PC-9 (cell line): ENCODE data around the gene ZNF586. TPM values are rescaled to one million over a fixed set of nuclear protein-coding genes. Genes with fewer than 3 reads are reported as not detected.

ENCODE experiments used
- BruUV-seq: library from RNA; stranded (reverse); fragments of 400-500 nt; replicated peaks from 2 replicates; lab custom pipeline; 2021; lab: Mats Ljungman, UMichigan
- CTCF ChIA-PET: fragments of 300-600 bp; sonication (Branson Sonifier 250); formaldehyde crosslinking; loops from one replicate; lab custom pipeline; 2022; ENCODE audit warnings: antibody characterized with exemption; lab: Charles Lee
- POLR2A ChIA-PET: fragments of 300-600 bp; sonication (Branson Sonifier 250); formaldehyde crosslinking; loops from one replicate; lab custom pipeline; 2022; ENCODE audit warnings: antibody characterized with exemption; ENCODE audit not compliant: unreplicated experiment; lab: Charles Lee
- DNase-seq, 2 experiments: peaks; one replicate each; pipeline versions ENCODE4 v3.0.0 to v3.0.0-alpha.2; 2015 to 2022; ENCODE audit warnings: mixed read lengths in 1 of 2
- H2AFZ ChIP-seq: fragments of 200-600 bp; sonication (generic); 2 replicates; pipeline ENCODE4 v1.8.1; 2017; ENCODE audit warnings: antibody characterized with exemption
- H3F3A ChIP-seq: fragments of 200-600 bp; sonication (generic); 2 replicates; pipeline ENCODE4 v1.8.1; 2017; ENCODE audit warnings: antibody characterized with exemption, mild to moderate bottlenecking, low read depth; ENCODE audit not compliant: insufficient read depth
- H3K27ac ChIP-seq: fragments of 200-600 bp; sonication (generic); 2 replicates; pipeline ENCODE4 v1.6.1; 2016; ENCODE audit warnings: mixed run types
- H3K27me3 ChIP-seq: fragments of 200-600 bp; sonication (generic); 2 replicates; pipeline ENCODE4 v1.6.1; 2016; ENCODE audit warnings: low read depth, mixed run types; ENCODE audit not compliant: insufficient read depth
- H3K36me3 ChIP-seq: fragments of 200-600 bp; sonication (generic); 2 replicates; pipeline ENCODE4 v1.6.1; 2016; ENCODE audit warnings: low read depth, mixed run types
- H3K4me1 ChIP-seq: fragments of 200-600 bp; sonication (generic); replicated peaks from 2 replicates; pipeline ENCODE4 v1.6.1; 2016; ENCODE audit warnings: mixed run types; ENCODE audit not compliant: insufficient read depth
- H3K4me2 ChIP-seq: fragments of 200-600 bp; sonication (generic); 2 replicates; pipeline ENCODE4 v1.6.1; 2017; ENCODE audit warnings: mixed run types
- H3K4me3 ChIP-seq: fragments of 200-600 bp; sonication (generic); 2 replicates; pipeline ENCODE4 v1.6.1; 2016; ENCODE audit warnings: mixed run types
- H3K79me2 ChIP-seq: fragments of 200-600 bp; sonication (generic); 2 replicates; pipeline ENCODE4 v1.6.1; 2017; ENCODE audit warnings: low read depth, mixed run types
- H3K9me2 ChIP-seq: fragments of 200-600 bp; sonication (generic); 2 replicates; pipeline ENCODE4 v1.8.1; 2017; ENCODE audit warnings: mild to moderate bottlenecking; ENCODE audit not compliant: insufficient read depth
- H3K9me3 ChIP-seq: fragments of 200-600 bp; sonication (generic); 2 replicates; pipeline ENCODE4 v1.8.1; 2016; ENCODE audit warnings: low read depth; ENCODE audit not compliant: insufficient read depth
- H4K20me1 ChIP-seq: fragments of 200-600 bp; sonication (generic); 2 replicates; pipeline ENCODE4 v1.8.1; 2017; ENCODE audit not compliant: insufficient read depth
- EZH2 ChIP-seq: fragments of 200-600 bp; sonication (generic); IDR thresholded peaks from 2 replicates; pipeline ENCODE4 v1.8.0; 2017; ENCODE audit warnings: antibody characterized with exemption, low read depth
- intact Hi-C: fragments of 100-400 bp; cut with micrococcal nuclease; formaldehyde crosslinking; loops from one replicate; pipeline ENCODE4 v1.10.0; 2022; ENCODE audit not compliant: unreplicated experiment
- total RNA-seq: library from RNA; stranded (reverse); gene quantifications from 2 replicates; pipeline ENCODE4 v1.2.3, GENCODE V29; 2021
- TF ChIP-seq, protein P1 (sequence below): fragments of 200-600 bp; sonication (generic); conservative IDR thresholded peaks from 2 replicates; pipeline ENCODE4 v1.6.1; 2017; ENCODE audit warnings: mixed run types, antibody characterized with exemption, mild to moderate bottlenecking, moderate library complexity

The ZNF586 gene
- total RNA-seq, 1 experiment from 2014 or later: 21.3 TPM

DNA sequence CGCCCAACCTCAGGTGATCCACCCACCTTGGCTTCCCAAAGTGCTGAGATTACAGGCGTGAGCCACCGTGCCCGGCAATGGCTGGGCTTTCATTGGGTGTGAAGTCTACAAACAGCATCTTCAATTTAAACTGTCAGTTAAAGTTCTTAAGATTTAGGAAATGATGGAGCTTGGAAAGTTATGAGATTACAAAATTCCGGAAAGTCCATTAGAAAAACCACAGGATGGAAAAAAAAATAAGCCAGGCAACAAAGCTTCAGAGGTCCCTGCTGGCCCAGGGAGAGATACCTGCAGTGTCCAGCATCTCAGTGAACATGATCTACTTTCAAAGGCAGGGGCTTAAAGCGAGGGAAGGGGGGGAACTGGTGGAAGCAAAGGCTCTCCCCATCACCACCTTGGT, 56.0 kb downstream of the ZNF586 start:
- Histone ChIP-seq H3K79me2 (peaks cover 94% of the 10 kb centered on the region), H3K27ac (no peak overlapping the region), H3K9me3 (no peaks in the 10 kb centered on the region), H2AFZ (no peak overlapping the region), H4K20me1 (peaks cover 35% of the 10 kb centered on the region), H3F3A (no peaks in the 10 kb centered on the region), H3K27me3 (no peaks in the 10 kb centered on the region), H3K36me3 (peaks cover 29% of the 10 kb centered on the region), H3K4me2 (no peak overlapping the region), H3K9me2 (no peaks in the 10 kb centered on the region), H3K4me1 (peaks cover 6% of the 10 kb centered on the region; the same call in 1 of the 2 replicates), H3K4me3 (no peak overlapping the region)
- ChIA-PET CTCF (no interaction called here), POLR2A (no interaction called here)
- intact Hi-C loops: no loop called here
- BruUV-seq: no TSS peak
- no peak for DNase-seq
- TF ChIP-seq, protein P1, sequence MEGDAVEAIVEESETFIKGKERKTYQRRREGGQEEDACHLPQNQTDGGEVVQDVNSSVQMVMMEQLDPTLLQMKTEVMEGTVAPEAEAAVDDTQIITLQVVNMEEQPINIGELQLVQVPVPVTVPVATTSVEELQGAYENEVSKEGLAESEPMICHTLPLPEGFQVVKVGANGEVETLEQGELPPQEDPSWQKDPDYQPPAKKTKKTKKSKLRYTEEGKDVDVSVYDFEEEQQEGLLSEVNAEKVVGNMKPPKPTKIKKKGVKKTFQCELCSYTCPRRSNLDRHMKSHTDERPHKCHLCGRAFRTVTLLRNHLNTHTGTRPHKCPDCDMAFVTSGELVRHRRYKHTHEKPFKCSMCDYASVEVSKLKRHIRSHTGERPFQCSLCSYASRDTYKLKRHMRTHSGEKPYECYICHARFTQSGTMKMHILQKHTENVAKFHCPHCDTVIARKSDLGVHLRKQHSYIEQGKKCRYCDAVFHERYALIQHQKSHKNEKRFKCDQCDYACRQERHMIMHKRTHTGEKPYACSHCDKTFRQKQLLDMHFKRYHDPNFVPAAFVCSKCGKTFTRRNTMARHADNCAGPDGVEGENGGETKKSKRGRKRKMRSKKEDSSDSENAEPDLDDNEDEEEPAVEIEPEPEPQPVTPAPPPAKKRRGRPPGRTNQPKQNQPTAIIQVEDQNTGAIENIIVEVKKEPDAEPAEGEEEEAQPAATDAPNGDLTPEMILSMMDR: no peak
- no peak for TF ChIP-seq EZH2

DNA sequence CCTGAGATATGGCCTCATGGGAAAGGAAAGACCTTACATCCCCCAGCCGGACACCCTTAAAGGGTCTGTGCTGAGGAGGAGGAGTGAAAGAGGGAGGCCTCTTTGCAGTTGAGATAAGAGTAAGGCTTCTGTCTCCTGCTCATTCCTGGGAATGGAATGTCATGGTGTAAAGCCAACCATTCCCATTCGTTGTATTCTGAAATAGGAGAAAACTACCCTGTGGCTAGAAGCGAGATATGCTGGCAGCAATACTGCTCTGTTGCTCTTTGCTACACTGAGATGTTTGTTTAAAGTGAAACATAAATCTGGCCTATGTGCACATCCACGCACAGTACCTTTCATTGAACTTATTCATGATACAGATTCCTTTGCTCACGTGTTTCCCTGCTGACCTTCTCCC, 59.8 kb downstream of the ZNF586 start:
- peaks cover 80% of the 10 kb centered on the region for H3K79me2 ChIP-seq
- peaks cover 14% of the 10 kb centered on the region for H3K36me3 ChIP-seq
- no peaks in the 10 kb centered on the region for H3K9me2 ChIP-seq
- BruUV-seq: no TSS peak
- ChIA-PET POLR2A (no interaction called here), CTCF (no interaction called here)
- H2AFZ ChIP-seq: no peak overlapping the region
- H3F3A ChIP-seq: no peaks in the 10 kb centered on the region
- no peak for TF ChIP-seq EZH2
- TF ChIP-seq, protein P1: no peak
- H3K4me2 ChIP-seq: no peak overlapping the region
- no peak for DNase-seq
- no peaks in the 10 kb centered on the region for H3K4me1 ChIP-seq
- intact Hi-C loops: no loop called here
- H3K27me3 ChIP-seq: no peaks in the 10 kb centered on the region
- no peaks in the 10 kb centered on the region for H3K9me3 ChIP-seq
- peaks cover 41% of the 10 kb centered on the region for H4K20me1 ChIP-seq
- H3K27ac ChIP-seq: no peak overlapping the region
- H3K4me3 ChIP-seq: no peak overlapping the region

DNA sequence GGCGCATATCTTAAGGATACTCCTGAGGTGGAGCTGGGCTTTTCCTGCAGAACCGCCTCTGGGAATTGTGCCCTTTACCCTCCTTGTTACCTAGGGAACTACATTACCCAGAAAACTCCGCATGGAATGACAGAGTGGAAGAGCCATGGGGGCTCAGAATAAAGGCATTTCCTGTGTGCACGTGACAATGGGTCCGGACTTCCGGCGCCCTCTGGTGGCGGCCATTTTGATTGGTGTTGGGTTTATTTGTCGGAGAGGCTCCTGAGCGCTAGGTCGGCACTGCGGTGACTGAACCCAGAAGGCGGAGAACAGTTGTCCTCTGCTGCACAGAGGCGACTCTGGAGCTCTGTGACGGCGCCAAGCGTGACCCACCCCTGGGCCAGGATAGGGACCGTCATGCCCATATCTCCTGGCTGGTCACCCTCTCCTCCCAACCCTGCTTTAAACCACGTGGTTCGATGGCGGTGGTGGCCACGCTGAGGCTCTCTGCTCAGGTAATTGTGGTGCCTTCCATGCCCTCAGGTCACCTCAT, 60.7 kb downstream of the ZNF586 start, which contains the start of gene ZNF587B:
Gene ZNF587B, plus strand, starts transcription at position 229 of the 532 bp plus-strand sequence. Its CDS starts 230 bp downstream, at position 459.
- Histone ChIP-seq H3K4me2 (no peak within 1 kb of the TSS), H3K79me2 (peaks cover 72% of the 10 kb centered on the region), H3K9me2 (no peaks in the 10 kb centered on the region), H3K36me3 (peaks cover 14% of the 10 kb centered on the region), H3F3A (no peaks in the 10 kb centered on the region), H2AFZ (no peak within 1 kb of the TSS), H3K4me1 (no peaks in the 10 kb centered on the region), H3K9me3 (no peaks in the 10 kb centered on the region), H3K4me3 (no peak within 1 kb of the TSS), H3K27me3 (no peaks in the 10 kb centered on the region), H3K27ac (no peak within 1 kb of the TSS), H4K20me1 (peaks cover 33% of the 10 kb centered on the region)
- CTCF ChIA-PET: no interaction called here
- peak in 1 of 2 experiments; percentile 47 for DNase-seq
- POLR2A ChIA-PET: no interaction called here
- no TSS peak for BruUV-seq
- no peak for TF ChIP-seq EZH2
- TF ChIP-seq, protein P1: peak; percentile 73
- intact Hi-C loops: no loop called here

Other genes with a start within 250 kb of the ZNF586 start
- gene ZNF549, start 242.3 kb upstream of the ZNF586 start, total RNA-seq: 5.2 and 6.5 TPM in 2 replicates
- gene ZNF550, start 209.8 kb upstream of the ZNF586 start, total RNA-seq: 18.2 and 19.8 TPM in 2 replicates
- gene ZNF416, start 190.8 kb upstream of the ZNF586 start, total RNA-seq: 4.8 and 5.6 TPM in 2 replicates
- 2.2 TPM in 2 replicates for gene ZIK1, start 185.5 kb upstream of the ZNF586 start, total RNA-seq
- 9.5 and 10.5 TPM in 2 replicates for gene ZNF530, start 169.8 kb upstream of the ZNF586 start, total RNA-seq
- 16.5 and 19.1 TPM in 2 replicates for gene ZNF134, start 155.4 kb upstream of the ZNF586 start, total RNA-seq
- 7.9 and 11.4 TPM in 2 replicates for gene ZNF211, start 136.5 kb upstream of the ZNF586 start, total RNA-seq
- not detected in 2 replicates for gene ZSCAN4, start 100.7 kb upstream of the ZNF586 start, total RNA-seq
- gene ZNF551, start 87.7 kb upstream of the ZNF586 start, total RNA-seq: 9.6 and 9.8 TPM in 2 replicates
- gene ZNF154, start 60.5 kb upstream of the ZNF586 start, total RNA-seq: 0.17 and 0.20 TPM in 2 replicates
- gene ZNF671, start 42.1 kb upstream of the ZNF586 start, total RNA-seq: 0.83 and 1.4 TPM in 2 replicates
- gene ZNF776, start 22.9 kb upstream of the ZNF586 start, total RNA-seq: 16.9 and 17.8 TPM in 2 replicates
- 14.3 and 15.1 TPM in 2 replicates for gene ZNF552, start 45.2 kb downstream of the ZNF586 start, total RNA-seq
- gene ZNF587B, start 60.6 kb downstream of the ZNF586 start, total RNA-seq: 21.2 and 25.2 TPM in 2 replicates
- gene ZNF587, start 80.2 kb downstream of the ZNF586 start, total RNA-seq: 62.2 and 68.0 TPM in 2 replicates
- gene ZNF814, start 119.4 kb downstream of the ZNF586 start, total RNA-seq: 8.6 and 12.2 TPM in 2 replicates
- 16.1 and 19.6 TPM in 2 replicates for gene ZNF417, start 146.9 kb downstream of the ZNF586 start, total RNA-seq
- gene ZNF418, start 165.7 kb downstream of the ZNF586 start, total RNA-seq: 4.8 and 7.5 TPM in 2 replicates
- 6.3 and 6.4 TPM in 2 replicates for gene ZNF256, start 178.0 kb downstream of the ZNF586 start, total RNA-seq
- not detected in 2 replicates for gene C19orf18, start 204.9 kb downstream of the ZNF586 start, total RNA-seq
- gene ZNF606, start 233.1 kb downstream of the ZNF586 start, total RNA-seq: 16.3 and 21.6 TPM in 2 replicates